Rectal smooth muscle tissue (tissue), 1 donor: ENCODE measurements around the gene CYTL1.

ENCODE experiments used
- H3K27ac ChIP-seq: one replicate; pipeline ENCODE4 v1.7.0; 2013; ENCODE audit warnings: low read depth, low read length, inconsistent platforms
- H3K27me3 ChIP-seq: one replicate; pipeline ENCODE4 v1.7.0; 2013; ENCODE audit warnings: low read length; ENCODE audit not compliant: control insufficient read depth, insufficient read depth
- H3K36me3 ChIP-seq: one replicate; pipeline ENCODE4 v1.7.0; 2013; ENCODE audit warnings: low read length; ENCODE audit not compliant: control insufficient read depth, insufficient read depth
- H3K4me1 ChIP-seq: one replicate; pipeline ENCODE4 v1.7.0; 2013; ENCODE audit warnings: low read length; ENCODE audit not compliant: control insufficient read depth, insufficient read depth
- H3K4me3 ChIP-seq: one replicate; pipeline ENCODE4 v1.7.0; 2013; ENCODE audit warnings: low read length
- H3K9ac ChIP-seq: one replicate; pipeline ENCODE4 v1.7.0; 2013; ENCODE audit warnings: low read length

Gene CYTL1

GRCh38 chr4:5029447-5029846 lies 10.2 kb upstream of the CYTL1 start:
- H3K36me3 ChIP-seq, result no peaks in the 10 kb centered on the region
- H3K9ac ChIP-seq, result no peak overlapping the region
- H3K27ac ChIP-seq, result no peak overlapping the region
- H3K4me3 ChIP-seq, result no peak overlapping the region
- H3K4me1 ChIP-seq, result peaks cover 3% of the 10 kb centered on the region
- H3K27me3 ChIP-seq, result no peaks in the 10 kb centered on the region

DNA sequence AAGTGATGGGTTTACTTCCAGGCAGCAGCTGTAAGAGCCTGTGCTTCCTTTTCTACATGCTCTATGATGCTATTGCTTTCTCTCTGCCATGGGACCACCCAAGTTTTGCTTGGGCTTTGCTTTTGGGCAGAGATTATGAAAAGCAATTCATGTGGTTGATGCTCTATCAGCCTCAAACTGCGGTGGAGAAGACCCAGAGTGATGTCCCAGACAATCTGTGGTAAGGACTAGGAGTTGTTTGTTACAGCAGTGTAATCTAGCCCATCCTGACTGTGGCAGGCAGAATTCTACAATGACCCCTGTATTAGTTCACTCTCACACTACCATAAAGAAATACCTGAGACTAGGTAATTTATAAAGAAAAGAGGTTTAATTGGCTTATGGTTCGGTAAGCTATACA lies 9.2 kb upstream of the CYTL1 start:
- no peaks in the 10 kb centered on the region for H3K27me3 ChIP-seq
- no peak overlapping the region for H3K27ac ChIP-seq
- no peaks in the 10 kb centered on the region for H3K4me1 ChIP-seq
- H3K9ac ChIP-seq, result no peak overlapping the region
- no peaks in the 10 kb centered on the region for H3K36me3 ChIP-seq
- no peak overlapping the region for H3K4me3 ChIP-seq

GRCh38 chr4:5027346-5027745 lies 8.1 kb upstream of the CYTL1 start:
- Histone ChIP-seq H3K9ac (no peak overlapping the region), H3K27ac (no peak overlapping the region), H3K36me3 (no peaks in the 10 kb centered on the region), H3K27me3 (no peaks in the 10 kb centered on the region), H3K4me1 (no peaks in the 10 kb centered on the region), H3K4me3 (no peak overlapping the region)

DNA sequence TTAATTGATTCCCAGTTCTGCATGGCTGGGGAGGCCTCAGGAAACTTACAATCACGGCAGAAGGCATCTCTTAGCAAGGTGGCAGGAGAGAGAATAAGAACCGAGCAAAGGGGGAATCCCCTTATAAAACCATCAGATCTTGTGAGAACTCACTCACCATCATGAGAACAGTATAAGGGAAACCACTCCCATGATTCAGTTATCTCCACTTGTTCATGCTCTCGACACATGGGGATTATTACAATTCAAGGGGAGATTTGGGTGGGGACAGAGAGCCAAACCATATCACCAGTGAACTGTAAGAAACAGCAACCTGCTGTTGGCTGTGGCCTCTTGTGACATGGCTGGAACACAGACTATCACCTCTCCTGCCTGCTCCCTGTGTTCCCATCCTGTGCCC lies 7.1 kb upstream of the CYTL1 start:
- Histone ChIP-seq H3K36me3 (no peaks in the 10 kb centered on the region), H3K4me1 (no peaks in the 10 kb centered on the region), H3K4me3 (no peak overlapping the region), H3K27me3 (no peaks in the 10 kb centered on the region), H3K27ac (no peak overlapping the region), H3K9ac (no peak overlapping the region)

- no peak overlapping the region for H3K27ac ChIP-seq
- no peak overlapping the region for H3K4me3 ChIP-seq
- H3K4me1 ChIP-seq, result no peaks in the 10 kb centered on the region
- H3K27me3 ChIP-seq, result peaks cover 2% of the 10 kb centered on the region
- H3K9ac ChIP-seq, result no peak overlapping the region
- no peaks in the 10 kb centered on the region for H3K36me3 ChIP-seq
Measured at GRCh38 chr4:5024673-5025072, 5.4 kb upstream of the CYTL1 start.

DNA sequence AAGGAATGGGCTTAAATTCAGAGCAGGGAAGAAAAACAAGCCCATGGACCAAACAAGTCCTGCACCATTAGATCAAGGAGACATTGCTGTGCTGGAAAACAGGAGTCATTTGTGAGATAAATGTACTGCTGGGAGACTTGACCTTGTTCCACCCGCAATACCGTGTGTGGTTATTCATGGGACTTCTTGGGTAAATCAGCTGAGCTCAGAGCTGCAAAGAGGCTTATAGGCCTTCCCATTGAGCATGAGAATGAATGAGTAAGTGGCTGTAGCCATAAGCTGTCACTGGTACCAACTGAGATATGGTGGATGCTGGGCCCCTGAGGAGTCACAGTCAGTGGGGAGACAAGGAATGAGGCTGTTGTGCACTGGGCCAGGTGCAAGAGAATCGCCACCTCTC lies 2.3 kb upstream of the CYTL1 start:
- no peak overlapping the region for H3K4me3 ChIP-seq
- no peak overlapping the region for H3K27ac ChIP-seq
- no peaks in the 10 kb centered on the region for H3K4me1 ChIP-seq
- H3K9ac ChIP-seq, result no peak overlapping the region
- H3K27me3 ChIP-seq, result peaks cover 12% of the 10 kb centered on the region
- H3K36me3 ChIP-seq, result no peaks in the 10 kb centered on the region

GRCh38 chr4:5020341-5020740 lies 1.1 kb upstream of the CYTL1 start:
- H3K9ac ChIP-seq, result no peak overlapping the region
- H3K27me3 ChIP-seq, result peaks cover 13% of the 10 kb centered on the region
- no peaks in the 10 kb centered on the region for H3K36me3 ChIP-seq
- no peak overlapping the region for H3K4me3 ChIP-seq
- H3K27ac ChIP-seq, result no peak overlapping the region
- no peaks in the 10 kb centered on the region for H3K4me1 ChIP-seq

DNA sequence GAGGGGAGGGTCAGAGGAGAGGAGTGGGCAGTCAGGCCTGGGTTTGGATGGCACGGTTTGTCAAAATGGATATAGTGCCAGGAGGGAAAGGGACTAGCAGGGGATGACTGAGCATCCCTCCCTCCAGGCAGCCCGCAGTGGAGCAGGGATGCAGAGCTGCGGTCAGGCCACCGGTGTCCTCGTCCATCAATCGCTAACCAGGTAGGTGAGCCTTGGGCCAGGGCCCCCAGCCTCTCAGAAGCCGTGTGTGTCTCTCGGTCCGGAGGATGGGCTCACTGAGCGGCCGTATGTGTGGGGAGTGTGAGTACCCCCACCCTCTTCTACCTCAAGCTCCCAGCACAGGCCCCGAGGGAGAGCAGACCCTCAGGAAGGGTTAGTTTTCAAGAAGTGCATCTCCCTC lies 538 bp upstream of the CYTL1 start:
- no peak overlapping the region for H3K9ac ChIP-seq
- H3K4me1 ChIP-seq, result no peaks in the 10 kb centered on the region
- no peak overlapping the region for H3K4me3 ChIP-seq
- peaks cover 13% of the 10 kb centered on the region for H3K27me3 ChIP-seq
- H3K27ac ChIP-seq, result no peak overlapping the region
- no peaks in the 10 kb centered on the region for H3K36me3 ChIP-seq

DNA sequence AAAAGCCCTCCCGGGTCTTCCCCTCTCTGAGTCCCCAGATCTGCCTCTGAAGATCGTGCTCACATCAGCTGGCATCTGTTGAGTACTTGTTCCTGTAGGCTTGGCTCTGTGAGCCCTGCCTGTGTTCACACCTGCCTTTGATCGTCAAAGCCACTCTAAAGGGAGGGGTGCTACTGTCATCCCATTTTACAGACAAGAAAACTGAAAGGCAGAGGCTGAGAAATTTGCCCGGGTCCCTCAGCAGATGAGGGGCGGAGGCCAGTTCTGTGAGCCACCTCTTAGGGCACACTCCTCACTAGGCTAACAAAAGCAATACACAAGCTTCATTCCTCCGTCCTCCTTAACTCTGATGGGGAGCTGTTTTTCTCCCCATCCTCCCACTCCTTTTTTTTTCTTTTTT lies 655 bp downstream of the CYTL1 start:
- H3K4me1 ChIP-seq, result no peaks in the 10 kb centered on the region
- peaks cover 13% of the 10 kb centered on the region for H3K27me3 ChIP-seq
- H3K36me3 ChIP-seq, result no peaks in the 10 kb centered on the region
- H3K9ac ChIP-seq, result no peak overlapping the region
- no peak overlapping the region for H3K27ac ChIP-seq
- H3K4me3 ChIP-seq, result no peak overlapping the region

DNA sequence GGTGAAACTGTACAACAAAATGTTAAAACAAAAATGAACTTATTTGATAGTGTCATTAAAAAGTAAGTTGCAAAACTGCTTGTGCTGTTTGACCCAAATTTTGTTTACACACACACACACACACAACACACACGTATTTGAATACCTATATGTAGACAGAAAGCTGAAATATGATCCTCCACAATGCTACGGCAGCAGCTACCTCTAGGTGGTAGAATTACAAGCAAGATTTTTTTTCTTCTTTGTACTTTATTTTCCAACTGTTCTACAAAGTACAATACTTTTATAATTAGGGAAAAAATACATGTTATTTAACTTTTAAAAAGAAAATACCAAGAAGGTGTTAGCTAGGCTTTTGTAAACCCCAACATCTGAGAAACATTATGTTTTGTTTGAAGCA lies 1.2 kb downstream of the CYTL1 start:
- Histone ChIP-seq H3K27ac (no peak overlapping the region), H3K4me1 (no peaks in the 10 kb centered on the region), H3K36me3 (no peaks in the 10 kb centered on the region), H3K4me3 (no peak overlapping the region), H3K27me3 (peaks cover 13% of the 10 kb centered on the region), H3K9ac (no peak overlapping the region)

- Histone ChIP-seq H3K9ac (no peak overlapping the region), H3K4me1 (no peaks in the 10 kb centered on the region), H3K36me3 (no peaks in the 10 kb centered on the region), H3K27ac (no peak overlapping the region), H3K27me3 (peaks cover 6% of the 10 kb centered on the region), H3K4me3 (no peak overlapping the region)
Measured at GRCh38 chr4:5014007-5014682, 5.1 kb downstream of the CYTL1 start.

GRCh38 chr4:5012958-5013357 lies 6.3 kb downstream of the CYTL1 start:
- no peak overlapping the region for H3K27ac ChIP-seq
- H3K36me3 ChIP-seq, result no peaks in the 10 kb centered on the region
- no peak overlapping the region for H3K4me3 ChIP-seq
- H3K9ac ChIP-seq, result no peak overlapping the region
- no peaks in the 10 kb centered on the region for H3K4me1 ChIP-seq
- H3K27me3 ChIP-seq, result peaks cover 3% of the 10 kb centered on the region

GRCh38 chr4:5012244-5012898 lies 6.9 kb downstream of the CYTL1 start:
- Histone ChIP-seq H3K9ac (no peak overlapping the region), H3K4me3 (no peak overlapping the region), H3K4me1 (no peaks in the 10 kb centered on the region), H3K27ac (no peak overlapping the region), H3K36me3 (no peaks in the 10 kb centered on the region), H3K27me3 (peaks cover 3% of the 10 kb centered on the region)
